Peyer's patch (tissue), 4 donors: ENCODE measurements around the gene NOP14. TPM values are rescaled to one million over a fixed set of nuclear protein-coding genes. Genes with fewer than 3 reads are reported as not detected.
A peak's percentile ranks its signal among the peaks of the same experiment; 100 is the strongest.

Experiments
- DNase-seq, 3 donors: peaks; one replicate each; pipeline ENCODE4 v3.0.0-alpha.2; 2017 to 2019
- H3K27ac ChIP-seq, 4 donors: fragments of 200-600 bp; sonication (generic); one replicate each; pipeline ENCODE4 v1.5.1; 2016 to 2019
- H3K27me3 ChIP-seq, 2 donors: fragments of 200-600 bp; sonication (generic); one replicate each; pipeline ENCODE4 v1.5.1; 2019
- H3K36me3 ChIP-seq, 3 donors: fragments of 200-600 bp; sonication (generic); one replicate each; pipeline ENCODE4 v1.5.1; 2016 to 2019
- H3K4me1 ChIP-seq, 4 donors: fragments of 200-600 bp; sonication (generic); one replicate each; pipeline ENCODE4 v1.5.1; 2016 to 2019
- H3K4me3 ChIP-seq, 4 donors: fragments of 200-600 bp; sonication (generic); 1 replicate in 3 of 4; 2 replicates in 1 of 4; pipeline ENCODE4 v1.5.1; 2016 to 2019; ENCODE audit warnings: mild to moderate bottlenecking in 1 of 4
- H3K9me3 ChIP-seq, 4 donors: fragments of 200-600 bp; sonication (generic); one replicate each; pipeline ENCODE4 v1.5.1; 2016 to 2019; ENCODE audit warnings: mild to moderate bottlenecking in 1 of 4
- POLR2A ChIP-seq, 2 donors: fragments of 450-650 bp; IDR thresholded peaks; one replicate each; pipeline ENCODE4 v1.5.1; 2017; ENCODE audit warnings: antibody characterized with exemption in 2 of 2, mild to moderate bottlenecking in 2 of 2, moderate library complexity in 2 of 2
- total RNA-seq, 4 donors: library from RNA; depleted of rRNA; stranded (reverse); fragments of >200 nt; gene quantifications; one replicate each; pipeline ENCODE4 v1.1.0, GENCODE V29; 2016
- TF ChIP-seq, protein P1 (sequence below), 6 experiments: fragments of 450-650 bp in 4 of 6; fragments of 200-600 bp in 2 of 6; sonication (generic) in 1 of 6; IDR thresholded peaks; one replicate each; pipeline ENCODE4 v1.5.1; 2017 to 2019; ENCODE audit warnings: antibody characterized with exemption in 6 of 6, mild to moderate bottlenecking in 3 of 6, moderate library complexity in 1 of 6

The NOP14 gene
- total RNA-seq, 4 donors from 2014 or later: 13.0 to 76.7 (median 18.6) TPM

DNA sequence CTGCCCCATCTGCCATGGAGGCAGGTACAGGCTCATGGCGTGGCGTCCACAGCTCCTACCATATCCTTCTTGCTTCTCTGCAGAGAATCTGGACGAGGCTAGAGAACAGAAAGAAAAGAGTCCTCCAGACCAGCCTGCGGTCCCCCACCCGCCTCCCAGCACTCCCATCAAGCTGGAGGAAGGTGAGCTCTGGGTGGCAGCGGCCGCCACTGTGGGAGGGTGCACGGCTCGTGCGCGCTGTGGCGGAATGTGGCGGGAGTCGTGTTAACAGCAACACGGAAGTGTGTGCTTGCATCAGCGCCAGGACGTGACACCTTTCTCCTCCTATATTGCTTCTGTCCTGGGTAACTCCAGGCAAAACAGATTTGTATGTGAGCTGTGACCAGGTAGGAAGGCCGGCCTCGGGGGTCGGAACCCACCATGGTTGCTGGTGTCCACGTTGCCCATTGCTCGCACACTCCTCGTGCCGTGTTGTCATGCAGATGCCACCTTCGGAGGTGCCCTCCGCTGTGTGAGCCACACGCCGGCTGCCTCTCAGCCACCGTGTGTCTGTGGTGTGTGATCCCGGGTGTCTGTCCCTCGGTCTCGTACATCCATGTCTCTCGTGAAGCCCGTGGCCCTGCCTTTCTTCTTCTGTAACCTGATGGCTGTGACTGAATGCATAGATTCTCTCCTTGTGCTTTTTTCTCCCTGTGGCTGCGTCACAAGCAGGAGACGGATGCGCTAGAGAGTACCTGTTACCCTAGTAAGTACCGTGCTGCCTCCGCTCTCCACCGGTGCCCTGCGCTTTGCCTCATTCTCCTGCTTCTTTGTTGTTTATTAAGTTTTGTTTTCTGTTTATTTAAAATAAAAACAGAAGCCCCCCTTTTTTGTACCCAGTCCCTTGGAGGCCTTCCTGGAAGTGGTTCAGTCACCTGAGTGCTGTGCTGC is 37.0 kb downstream of the NOP14 start:
- no peak overlapping the region for H3K4me3 ChIP-seq
- DNase-seq: peak in 2 of 3 donors; percentile 42 to 44
- H3K36me3 ChIP-seq: peaks cover 0 to 94% (median 0%) of the 10 kb centered on the region in 3 donors
- H3K4me1 ChIP-seq: peaks cover 0 to 19% (median 8%) of the 10 kb centered on the region in 4 donors
- TF ChIP-seq, protein P1, sequence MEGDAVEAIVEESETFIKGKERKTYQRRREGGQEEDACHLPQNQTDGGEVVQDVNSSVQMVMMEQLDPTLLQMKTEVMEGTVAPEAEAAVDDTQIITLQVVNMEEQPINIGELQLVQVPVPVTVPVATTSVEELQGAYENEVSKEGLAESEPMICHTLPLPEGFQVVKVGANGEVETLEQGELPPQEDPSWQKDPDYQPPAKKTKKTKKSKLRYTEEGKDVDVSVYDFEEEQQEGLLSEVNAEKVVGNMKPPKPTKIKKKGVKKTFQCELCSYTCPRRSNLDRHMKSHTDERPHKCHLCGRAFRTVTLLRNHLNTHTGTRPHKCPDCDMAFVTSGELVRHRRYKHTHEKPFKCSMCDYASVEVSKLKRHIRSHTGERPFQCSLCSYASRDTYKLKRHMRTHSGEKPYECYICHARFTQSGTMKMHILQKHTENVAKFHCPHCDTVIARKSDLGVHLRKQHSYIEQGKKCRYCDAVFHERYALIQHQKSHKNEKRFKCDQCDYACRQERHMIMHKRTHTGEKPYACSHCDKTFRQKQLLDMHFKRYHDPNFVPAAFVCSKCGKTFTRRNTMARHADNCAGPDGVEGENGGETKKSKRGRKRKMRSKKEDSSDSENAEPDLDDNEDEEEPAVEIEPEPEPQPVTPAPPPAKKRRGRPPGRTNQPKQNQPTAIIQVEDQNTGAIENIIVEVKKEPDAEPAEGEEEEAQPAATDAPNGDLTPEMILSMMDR (IDR thresholded peaks at IDR 0.05): no peak
- TF ChIP-seq POLR2A (IDR thresholded peaks at IDR 0.05): no peak
- H3K27me3 ChIP-seq: no peaks in the 10 kb centered on the region
- H3K27ac ChIP-seq: no peak overlapping the region
- no peaks in the 10 kb centered on the region for H3K9me3 ChIP-seq

DNA sequence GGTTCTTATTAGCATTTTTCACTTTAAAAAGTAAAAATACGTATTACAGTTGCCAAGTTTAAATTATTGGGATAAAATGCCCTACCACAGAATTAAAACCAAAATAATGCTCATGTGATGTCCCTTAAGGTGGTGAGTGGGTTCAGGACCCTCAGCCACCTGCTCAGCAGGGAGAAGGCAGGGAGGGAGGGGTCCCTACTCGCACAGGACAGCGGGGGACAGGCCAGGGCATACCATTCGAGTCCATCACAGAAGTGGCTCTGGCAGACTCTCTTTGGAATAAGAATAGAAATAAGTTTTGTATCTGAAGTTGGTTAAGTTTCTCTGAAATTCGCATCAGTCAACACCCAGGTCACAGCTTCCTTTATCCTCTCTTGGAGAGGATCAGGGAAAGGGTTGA is 37.7 kb downstream of the NOP14 start:
- no peak for TF ChIP-seq POLR2A (IDR thresholded peaks at IDR 0.05)
- TF ChIP-seq, protein P1 (IDR thresholded peaks at IDR 0.05): no peak
- no peak overlapping the region for H3K4me3 ChIP-seq
- H3K9me3 ChIP-seq: no peaks in the 10 kb centered on the region
- peaks cover 0 to 92% (median 0%) of the 10 kb centered on the region in 3 donors for H3K36me3 ChIP-seq
- no peaks in the 10 kb centered on the region for H3K27me3 ChIP-seq
- no peak overlapping the region for H3K27ac ChIP-seq
- DNase-seq: peak in 2 of 3 donors; percentile 5 to 37
- peaks cover 0 to 16% (median 2%) of the 10 kb centered on the region in 4 donors for H3K4me1 ChIP-seq

DNA sequence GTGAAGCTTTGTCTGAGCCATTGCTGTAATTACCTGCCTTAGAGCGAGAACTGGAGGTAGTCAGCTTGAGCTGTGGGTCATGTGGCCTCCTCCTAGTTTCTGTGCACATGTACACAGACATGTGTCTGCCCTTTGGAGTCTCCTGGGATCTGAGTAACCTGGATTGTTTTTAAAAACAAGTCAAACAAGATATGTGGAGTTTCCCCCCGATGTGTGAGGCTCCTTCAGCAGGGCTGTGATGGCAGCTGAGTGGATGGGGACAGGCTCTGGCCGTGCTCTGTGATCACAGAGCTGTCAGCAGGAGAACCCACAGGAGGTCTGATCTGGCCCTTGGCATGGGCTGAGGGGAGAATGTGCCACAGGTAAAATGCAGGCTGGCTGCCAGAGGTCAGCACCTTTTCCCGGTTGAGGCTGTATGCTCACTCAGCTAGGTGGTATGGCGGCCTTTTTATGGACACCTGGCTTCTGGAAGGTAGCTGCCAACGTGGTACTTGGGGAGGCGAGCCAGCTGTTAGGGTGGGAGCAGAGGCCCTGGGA is 38.4 kb downstream of the NOP14 start:
- no peak overlapping the region for H3K4me3 ChIP-seq
- peaks cover 0 to 89% (median 0%) of the 10 kb centered on the region in 3 donors for H3K36me3 ChIP-seq
- H3K9me3 ChIP-seq: no peaks in the 10 kb centered on the region
- TF ChIP-seq POLR2A (IDR thresholded peaks at IDR 0.05): no peak
- TF ChIP-seq, protein P1 (IDR thresholded peaks at IDR 0.05): no peak
- H3K27ac ChIP-seq: no peak overlapping the region
- H3K4me1 ChIP-seq: peaks cover 0 to 16% (median 2%) of the 10 kb centered on the region in 4 donors
- no peaks in the 10 kb centered on the region for H3K27me3 ChIP-seq
- peak in 2 of 3 donors; percentile 39 for DNase-seq

DNA sequence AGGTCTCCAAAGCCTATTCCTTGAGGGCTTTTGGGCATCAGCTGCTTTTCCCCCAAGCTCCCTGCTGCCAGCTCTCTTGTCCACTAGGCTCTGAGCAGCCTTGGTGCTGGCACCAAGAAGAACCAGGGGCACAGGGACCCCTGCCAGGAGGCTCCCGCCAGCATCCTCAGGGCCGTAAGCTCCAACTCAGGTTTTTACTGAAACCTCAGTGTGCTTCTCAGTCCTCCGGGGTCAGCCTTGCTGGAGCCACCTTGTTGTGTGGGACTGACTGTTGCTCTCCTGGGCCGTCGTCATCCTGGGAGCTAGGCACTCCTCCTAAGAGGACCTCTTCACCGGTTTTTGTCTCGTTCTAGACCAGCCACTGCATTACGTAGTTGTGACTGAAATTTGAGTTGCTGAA is 38.9 kb downstream of the NOP14 start:
- no peak overlapping the region for H3K27ac ChIP-seq
- H3K4me1 ChIP-seq: peaks cover 0 to 16% (median 2%) of the 10 kb centered on the region in 4 donors
- H3K9me3 ChIP-seq: no peaks in the 10 kb centered on the region
- H3K4me3 ChIP-seq: no peak overlapping the region
- no peak for TF ChIP-seq POLR2A (IDR thresholded peaks at IDR 0.05)
- TF ChIP-seq, protein P1 (IDR thresholded peaks at IDR 0.05): no peak
- DNase-seq: peak in 2 of 3 donors; percentile 26 to 33
- no peaks in the 10 kb centered on the region for H3K27me3 ChIP-seq
- H3K36me3 ChIP-seq: peaks cover 0 to 84% (median 0%) of the 10 kb centered on the region in 3 donors

DNA sequence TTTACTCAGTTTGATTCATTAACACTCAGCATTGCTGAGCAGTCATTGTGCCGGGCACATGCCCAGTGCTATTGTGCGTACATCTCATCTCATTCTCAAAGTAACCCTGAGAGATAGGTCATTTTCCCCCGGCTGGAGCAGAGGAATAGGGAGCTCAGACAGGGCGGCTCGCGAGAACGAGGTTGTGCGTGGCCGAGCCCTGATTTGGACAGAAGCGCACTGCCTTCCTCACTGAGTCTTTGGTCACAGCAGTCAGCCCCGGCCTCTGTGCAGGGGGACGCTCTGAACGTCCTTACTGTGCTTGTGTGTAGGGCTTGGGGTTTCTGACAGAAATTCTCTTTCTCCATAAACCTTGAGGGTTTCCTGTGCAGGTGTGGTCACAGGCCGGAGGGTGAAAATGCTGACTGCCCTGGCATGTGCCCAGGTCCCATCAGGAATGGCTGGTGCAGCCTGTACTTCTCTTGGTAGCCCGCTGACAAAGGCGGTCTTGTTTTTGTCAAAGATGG is 39.5 kb downstream of the NOP14 start:
- no peaks in the 10 kb centered on the region for H3K27me3 ChIP-seq
- TF ChIP-seq POLR2A (IDR thresholded peaks at IDR 0.05): no peak
- TF ChIP-seq, protein P1 (IDR thresholded peaks at IDR 0.05): no peak
- no peaks in the 10 kb centered on the region for H3K9me3 ChIP-seq
- peak in 2 of 3 donors; percentile 24 to 41 for DNase-seq
- H3K36me3 ChIP-seq: peaks cover 0 to 81% (median 0%) of the 10 kb centered on the region in 3 donors
- H3K27ac ChIP-seq: no peak overlapping the region
- peaks cover 0 to 16% (median 2%) of the 10 kb centered on the region in 4 donors for H3K4me1 ChIP-seq
- H3K4me3 ChIP-seq: no peak overlapping the region
